ENCODE measurements around the gene HP1BP3. TPM values are rescaled to one million over a fixed set of nuclear protein-coding genes. Genes with fewer than 3 reads are reported as not detected.

The HP1BP3 gene
- polyA plus RNA-seq, 3 donors = 51.6 to 108 (median 70.0) TPM

DNA sequence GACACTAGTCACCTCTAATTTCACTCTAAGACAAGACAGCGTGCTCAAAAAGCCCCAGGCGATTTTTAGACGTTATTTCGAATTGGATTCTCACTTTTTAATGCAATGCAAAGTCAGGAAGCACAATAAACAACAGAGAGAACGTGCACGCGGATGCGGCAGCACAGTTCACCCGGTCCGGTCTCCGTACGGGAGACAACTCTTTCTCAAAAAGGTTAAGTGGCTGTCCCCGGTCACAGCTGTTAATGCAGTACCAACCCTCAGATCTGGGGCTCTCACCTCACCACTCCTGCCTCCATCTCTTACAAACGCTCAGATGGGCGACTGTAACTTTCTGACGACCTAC is 1.2 kb downstream of the HP1BP3 start:
- 0 to 1% (median 1%) methylated on average over 16 of the region's 16 CpGs for WGBS, 3 donors
- peak overlapping the region; percentile 19 for H3K27ac ChIP-seq (ENCODE audit: low read depth, low read length)

DNA sequence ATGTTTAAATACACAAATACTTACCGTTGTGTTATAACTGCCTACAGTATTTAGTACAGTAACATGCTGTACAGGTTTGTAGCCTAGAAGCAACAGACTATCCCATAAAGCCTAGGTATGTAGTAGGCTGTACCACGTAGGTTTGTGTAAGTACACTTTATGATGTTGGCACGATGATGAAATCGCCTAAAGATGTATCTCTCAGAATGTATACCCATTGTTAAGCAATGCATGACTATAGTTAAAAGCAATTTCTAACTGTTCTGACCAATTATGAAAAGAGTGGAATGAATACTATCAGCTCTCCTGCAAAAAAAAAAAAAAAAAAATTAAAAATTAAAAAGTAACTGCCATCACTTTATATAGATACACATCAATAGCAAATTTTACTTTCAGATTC is 11.4 kb downstream of the HP1BP3 start:
- H3K27ac ChIP-seq (ENCODE audit: low read depth, low read length) = no peak overlapping the region
- WGBS, 3 donors = 84 to 87% (median 86%) methylated on average over 4 of the region's 4 CpGs

DNA sequence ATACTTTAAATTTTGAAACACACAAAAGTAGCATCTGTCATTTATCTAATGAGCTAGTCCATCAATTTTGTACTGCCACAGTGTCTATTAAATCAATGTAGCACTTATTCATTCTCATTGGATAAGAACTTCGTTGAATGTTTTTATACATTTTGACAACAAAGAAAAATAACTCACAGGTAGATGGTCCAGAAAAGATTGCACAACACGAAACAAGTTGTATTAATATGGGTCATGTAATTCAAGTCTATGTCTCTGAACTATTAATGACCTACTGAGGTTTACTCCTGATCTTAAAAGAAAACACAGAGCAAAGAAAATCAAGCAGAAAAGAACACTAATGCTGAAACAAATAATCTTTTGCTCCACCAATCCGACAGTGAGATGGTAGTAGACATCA is 15.3 kb downstream of the HP1BP3 start:
- no peak overlapping the region for H3K27ac ChIP-seq (ENCODE audit: low read depth, low read length)
- WGBS, 3 donors = 80 to 95% (median 91%) methylated on average over 3 of the region's 3 CpGs

DNA sequence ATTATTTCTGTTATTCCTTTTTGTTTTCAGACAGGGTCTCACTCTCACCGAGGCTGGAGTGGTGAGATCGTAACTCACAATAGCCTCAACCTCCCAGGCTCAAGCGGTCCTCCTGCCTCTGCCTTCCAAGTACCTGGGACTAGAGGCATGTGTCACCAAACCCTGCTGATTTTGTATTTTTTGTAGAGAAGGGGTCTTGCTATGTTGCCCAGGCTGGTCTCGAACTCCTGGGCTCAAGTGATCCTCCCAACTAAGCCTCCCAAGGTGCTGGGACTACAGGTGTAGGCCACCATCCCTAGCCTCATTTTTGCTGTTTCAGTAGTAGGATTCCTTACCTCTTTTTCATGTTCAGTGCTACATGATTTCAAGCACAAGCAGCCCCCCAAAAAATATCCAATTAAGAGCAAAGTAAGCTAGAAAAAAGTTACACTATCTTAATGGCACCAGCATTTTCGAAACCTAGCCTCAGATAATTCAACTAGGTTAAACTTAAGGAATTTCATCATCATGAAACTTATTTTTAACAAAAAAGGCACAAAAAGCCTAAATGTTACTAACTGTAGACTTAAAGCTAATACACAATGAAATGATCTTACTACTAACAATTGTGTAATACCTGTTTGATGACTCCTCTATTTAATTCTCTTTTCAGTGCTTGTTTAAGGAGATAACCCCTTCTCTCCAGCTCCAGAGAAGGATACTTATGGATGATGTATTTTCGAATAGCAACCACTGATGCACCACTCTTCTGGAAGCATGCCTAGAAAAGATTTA is 16.6 kb downstream of the HP1BP3 start:
- H3K27ac ChIP-seq (ENCODE audit: low read depth, low read length) = no peak overlapping the region
- WGBS, 3 donors = 94 to 96% (median 95%) methylated on average over 6 of the region's 6 CpGs

DNA sequence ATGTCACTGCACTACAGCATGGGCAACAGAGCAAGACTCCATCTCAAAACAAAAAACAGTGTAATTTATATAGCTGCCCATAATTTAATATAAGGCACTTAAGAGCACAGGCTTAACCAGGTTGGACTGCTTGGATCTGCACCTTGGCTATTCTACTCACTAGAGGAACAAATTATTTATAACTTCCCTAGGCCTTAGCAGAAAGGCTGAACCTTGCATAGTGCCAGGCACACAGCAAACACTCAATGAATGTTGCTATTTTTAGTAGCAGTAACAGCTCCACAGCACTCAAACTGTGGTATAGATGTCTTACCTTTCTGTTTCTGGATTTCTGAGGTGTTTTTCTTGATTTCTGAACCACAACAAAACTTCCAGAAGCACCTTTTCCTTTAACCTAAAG is 19.8 kb downstream of the HP1BP3 start:
- no peak overlapping the region for H3K27ac ChIP-seq (ENCODE audit: low read depth, low read length)

DNA sequence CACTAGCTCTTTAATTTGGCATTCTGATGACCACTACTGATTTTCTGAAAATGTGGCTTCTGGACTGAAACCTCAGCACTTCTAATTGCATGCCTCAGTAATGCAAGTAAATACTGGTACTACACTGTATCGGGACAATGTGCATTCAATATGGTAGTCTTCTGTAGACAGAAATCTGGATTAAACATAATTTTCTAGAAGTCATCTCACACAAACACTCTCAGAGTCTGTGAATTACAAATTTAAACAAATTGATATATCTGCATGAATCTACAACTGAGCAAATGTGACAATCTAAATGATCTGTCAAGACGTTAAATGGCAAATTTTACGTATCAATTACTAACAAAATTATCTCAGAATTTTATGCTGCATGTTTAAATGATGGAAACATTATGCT is 23.7 kb downstream of the HP1BP3 start:
- H3K27ac ChIP-seq (ENCODE audit: low read depth, low read length) = no peak overlapping the region
- WGBS, 3 donors = 85 to 96% (median 95%) methylated on average over 3 of the region's 3 CpGs

DNA sequence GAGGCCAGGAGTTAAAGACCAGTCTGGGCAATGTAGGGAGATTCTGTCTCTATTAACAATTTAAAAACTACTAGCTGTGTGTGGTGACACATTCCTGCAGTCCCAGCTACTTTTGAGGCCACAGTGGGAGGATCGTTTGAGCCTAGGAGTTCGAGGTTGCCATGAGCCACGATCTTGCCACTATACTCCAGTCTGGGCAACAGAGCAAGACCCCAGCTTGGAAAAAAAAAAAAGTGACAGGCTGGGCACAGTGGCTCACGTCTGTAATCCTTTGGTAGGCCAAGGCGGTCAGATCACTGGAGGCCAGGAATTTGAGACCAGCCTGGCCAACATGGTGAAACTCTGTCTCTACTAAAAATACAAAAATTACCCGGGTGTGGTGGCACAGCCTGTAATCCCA is 26.8 kb downstream of the HP1BP3 start:
- no peak overlapping the region for H3K27ac ChIP-seq (ENCODE audit: low read depth, low read length)
- WGBS, 3 donors = 94 to 96% (median 94%) methylated on average over 6 of the region's 6 CpGs

DNA sequence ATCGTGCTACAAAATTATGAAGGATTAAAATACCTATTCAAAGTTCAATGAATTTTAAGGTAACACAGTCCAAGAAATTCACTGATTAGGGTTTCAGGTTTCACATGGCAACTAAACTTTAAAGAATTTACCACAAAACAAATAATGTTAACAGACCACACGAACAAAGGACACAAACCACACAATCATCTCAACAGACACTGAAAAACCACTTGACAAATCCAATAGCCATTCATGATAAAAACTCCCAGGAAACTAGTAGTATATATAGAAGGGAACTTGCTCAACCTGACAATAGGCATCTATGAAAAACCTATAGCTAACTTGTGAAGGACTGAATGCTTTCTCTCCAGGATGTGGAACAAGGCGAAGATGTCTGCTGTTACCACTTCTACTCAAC is 33.5 kb downstream of the HP1BP3 start:
- H3K27ac ChIP-seq (ENCODE audit: low read depth, low read length) = no peak overlapping the region
- WGBS, 3 donors = 87 to 92% (median 91%) methylated on average over 3 of the region's 3 CpGs

DNA sequence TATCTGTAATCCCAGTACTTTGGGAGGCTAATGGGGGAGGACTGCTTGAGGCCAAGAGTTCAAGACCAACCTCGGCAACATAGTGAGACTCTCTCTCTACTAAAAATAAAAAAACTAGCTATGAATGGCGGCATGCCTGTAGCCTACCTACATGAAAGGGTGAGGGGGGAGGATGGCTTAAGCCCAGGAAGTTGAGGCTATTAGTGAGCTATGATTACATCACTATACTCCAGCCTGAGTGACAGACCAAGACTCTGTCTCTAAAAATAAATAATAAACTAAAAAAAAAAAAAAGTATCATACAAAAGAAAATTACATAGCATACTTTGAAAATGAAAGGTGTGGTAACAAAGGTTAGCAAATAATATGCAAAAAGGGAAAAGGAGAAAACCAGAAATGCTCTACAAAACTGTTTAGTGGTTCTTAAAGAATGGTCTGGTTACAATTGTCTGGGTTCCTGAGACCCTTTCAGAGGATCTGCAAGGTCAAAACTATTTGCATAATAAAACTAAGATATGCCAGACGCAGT is 35.6 kb downstream of the HP1BP3 start:
- WGBS, 3 donors = 66 to 88% (median 86%) methylated on average over 3 of the region's 3 CpGs
- H3K27ac ChIP-seq (ENCODE audit: low read depth, low read length) = no peak overlapping the region

DNA sequence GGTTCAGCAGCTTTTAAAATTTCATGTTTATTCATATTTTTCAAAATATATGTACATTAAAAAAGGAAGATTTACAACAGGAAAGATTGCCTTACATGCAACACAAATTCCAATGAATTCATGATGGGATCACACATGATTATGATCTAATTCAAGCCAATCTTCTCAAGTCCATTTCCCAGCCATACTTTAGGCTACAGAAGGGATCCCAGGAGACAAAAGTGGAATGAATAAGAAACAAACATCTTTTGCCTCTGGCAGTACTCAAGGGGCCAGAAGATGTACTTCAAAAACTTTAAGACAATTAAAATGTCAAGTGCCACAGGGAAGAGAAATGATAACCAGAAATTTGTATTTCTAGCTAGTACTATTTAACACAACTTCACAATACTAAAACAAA is 44.4 kb downstream of the HP1BP3 start:
- H3K27ac ChIP-seq (ENCODE audit: low read depth, low read length) = no peak overlapping the region

DNA sequence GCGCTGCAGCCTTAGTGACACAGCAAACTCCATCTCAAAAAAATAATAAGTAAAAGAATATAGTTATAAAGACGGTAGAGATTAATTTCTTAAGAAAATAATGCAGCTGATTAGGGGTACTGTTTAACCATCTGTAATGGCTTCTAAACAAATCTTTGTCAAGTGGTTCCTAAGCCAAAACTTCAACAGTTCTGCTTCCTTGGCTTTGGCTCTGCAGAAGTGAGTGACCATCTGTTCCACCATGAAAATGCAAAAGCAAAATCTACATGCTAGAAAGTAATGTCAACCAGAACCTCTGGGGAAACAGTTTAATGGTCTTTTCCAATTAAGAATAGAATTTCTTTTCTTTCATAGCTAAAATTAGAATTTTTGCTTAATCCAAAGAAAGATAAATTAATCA is 46.3 kb downstream of the HP1BP3 start:
- 72 to 94% (median 81%) methylated on average over 2 of the region's 2 CpGs for WGBS, 3 donors

DNA sequence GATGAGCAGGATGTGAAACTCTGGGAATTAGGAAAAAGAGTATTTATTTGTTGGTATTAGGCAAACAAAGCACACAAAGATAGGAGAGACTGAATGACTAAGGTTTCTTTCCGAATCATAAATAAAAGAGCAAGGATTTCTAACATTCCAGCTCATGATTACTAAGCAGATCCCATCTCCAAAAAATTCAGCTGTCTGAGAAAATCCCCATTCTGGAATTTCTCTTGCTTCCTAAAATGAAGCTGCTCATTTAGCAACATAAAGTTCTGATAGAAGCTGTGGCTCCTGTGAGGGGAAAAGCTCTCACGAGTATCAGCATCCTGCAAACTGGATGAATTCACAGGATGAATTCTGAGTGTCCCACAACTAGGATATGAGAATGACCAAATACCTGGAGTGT is 47.9 kb downstream of the HP1BP3 start:
- WGBS, 3 donors = 72 to 87% (median 77%) methylated on average over 2 of the region's 2 CpGs
- no peak overlapping the region for H3K27ac ChIP-seq (ENCODE audit: low read depth, low read length)

More for the DNA sequence above, 46.3 kb downstream of the HP1BP3 start:
- H3K27ac ChIP-seq (ENCODE audit: low read depth, low read length) = no peak overlapping the region

DNA sequence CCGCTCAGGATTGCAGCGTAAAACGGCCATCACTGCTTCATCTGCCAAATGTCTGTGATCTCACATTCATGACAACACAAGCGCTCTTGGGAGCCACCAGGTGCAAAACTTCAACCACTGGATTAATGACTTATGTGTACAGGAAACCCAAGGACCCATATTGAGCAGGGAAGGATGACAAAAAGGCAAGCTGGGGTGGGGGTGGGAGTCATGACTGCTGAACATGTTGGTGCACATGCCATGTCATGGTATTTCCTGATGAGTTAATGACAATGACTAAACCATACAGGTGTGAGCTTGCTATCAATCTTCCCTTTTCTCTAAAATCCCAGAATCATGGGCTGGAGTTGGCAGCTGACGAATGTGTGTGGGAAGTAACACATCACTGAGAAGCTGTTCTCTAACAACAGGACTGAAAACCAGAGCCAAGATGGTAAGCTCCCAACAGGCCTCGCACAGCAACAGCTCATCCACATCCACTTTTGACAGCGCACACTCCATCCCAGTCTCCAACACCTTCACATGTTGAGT is 51.5 kb downstream of the HP1BP3 start:
- 83 to 87% (median 86%) methylated on average over 7 of the region's 7 CpGs for WGBS, 3 donors
- H3K27ac ChIP-seq (ENCODE audit: low read depth, low read length) = no peak overlapping the region

DNA sequence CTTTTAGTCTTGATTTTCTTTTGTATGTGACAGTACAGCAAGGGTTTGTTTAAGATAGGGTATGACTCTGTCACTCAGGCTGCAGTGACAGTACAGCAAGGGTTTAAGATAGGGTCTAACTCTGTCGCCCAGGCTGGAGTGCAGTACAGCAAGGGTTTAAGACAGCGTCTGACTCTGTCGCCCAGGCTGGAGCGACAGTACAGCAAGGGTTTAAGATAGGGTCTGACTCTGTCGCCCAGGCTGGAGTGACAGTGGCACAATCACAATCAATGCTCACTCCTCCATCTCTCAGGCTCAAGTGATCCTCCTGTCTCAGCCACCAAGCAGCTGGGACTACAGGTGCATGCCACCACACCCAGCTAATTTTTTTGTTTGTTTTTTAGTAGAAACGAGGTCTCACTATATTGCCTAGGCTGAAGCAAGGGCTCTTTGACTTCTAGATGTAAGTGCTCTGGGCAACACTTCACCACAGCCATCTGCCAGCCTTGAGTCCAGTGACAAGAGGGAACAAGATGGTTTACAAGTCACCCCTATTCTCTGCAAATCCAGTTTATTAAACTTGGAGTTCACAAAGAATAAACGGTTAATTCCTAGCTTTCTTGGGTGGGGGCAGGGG is 53.6 kb downstream of the HP1BP3 start:
- WGBS, 3 donors = 21 to 27% (median 25%) methylated on average over 7 of the region's 7 CpGs
- no peak overlapping the region for H3K27ac ChIP-seq (ENCODE audit: low read depth, low read length)

DNA sequence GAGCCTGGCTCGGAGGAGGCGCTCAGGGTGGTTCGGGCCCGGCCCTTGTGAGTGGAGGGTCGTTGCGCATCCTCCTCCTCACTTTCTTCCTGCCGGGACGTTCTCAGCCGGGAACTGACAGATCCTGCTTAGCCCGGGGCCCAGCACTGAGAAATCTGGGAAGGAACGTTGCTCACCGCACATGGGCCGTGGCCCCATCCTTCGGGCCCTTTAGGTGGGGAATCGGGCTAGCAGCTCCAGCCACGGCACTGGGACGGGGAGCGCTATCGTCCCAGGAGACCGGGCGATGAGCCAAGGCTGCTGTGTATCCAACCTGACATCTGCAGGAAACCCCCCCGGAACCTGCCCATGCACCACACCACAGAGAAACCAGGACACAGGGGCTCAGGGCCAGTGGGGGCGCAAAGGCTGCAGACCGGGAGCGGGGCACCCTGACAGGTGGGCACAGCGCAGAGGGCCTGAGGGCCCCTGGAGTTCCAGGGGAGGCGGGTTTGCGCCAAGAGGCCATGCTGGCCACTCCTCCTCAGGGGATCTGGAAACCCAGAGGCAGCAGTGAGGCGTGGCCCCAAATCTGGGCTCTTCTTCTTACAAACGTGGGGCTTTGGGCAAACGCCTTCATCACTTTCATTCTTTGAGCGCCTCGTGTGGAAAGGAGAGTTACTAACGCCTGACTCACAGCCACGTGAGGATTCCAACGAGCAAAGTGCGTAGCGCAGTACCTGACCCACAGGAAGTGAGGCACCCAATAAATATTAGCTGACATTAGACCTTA is 54.3 kb downstream of the HP1BP3 start, which contains the start of gene SH2D5:
Gene SH2D5, minus strand, starts transcription at position 116 of the 772 bp plus-strand sequence. CDS start 4,659 bp downstream, outside the sequence.
- H3K27ac ChIP-seq (ENCODE audit: low read depth, low read length) = no peak within 1 kb of the TSS
- WGBS, 3 donors = 1 to 2% (median 1%) methylated on average over 38 of the region's 38 CpGs

DNA sequence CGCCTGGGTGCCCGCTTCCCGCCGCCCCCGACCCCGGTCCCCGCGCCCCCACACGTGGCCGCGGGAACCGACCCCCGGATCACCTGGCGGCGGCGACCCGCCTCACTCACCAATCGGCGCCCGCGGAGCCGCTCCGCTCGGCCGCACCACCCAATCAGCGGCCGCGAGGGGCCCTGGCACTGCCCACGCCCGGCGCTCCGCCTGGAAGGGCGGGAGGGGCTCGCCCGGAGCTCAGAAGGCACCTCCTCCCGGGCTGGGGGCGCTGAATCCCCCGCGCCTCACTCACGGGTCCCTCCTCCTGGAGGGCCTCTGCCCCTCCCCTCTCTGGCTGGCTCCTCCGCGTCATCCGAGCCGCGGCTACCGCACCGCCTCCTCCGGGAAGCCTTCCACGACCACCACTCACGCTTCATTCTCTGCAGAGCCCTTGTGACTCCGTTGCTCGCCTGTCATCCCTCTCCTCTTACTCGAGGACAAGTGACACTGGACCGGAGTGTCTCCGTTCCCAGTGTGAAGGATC is 55.0 kb downstream of the HP1BP3 start:
- no peak overlapping the region for H3K27ac ChIP-seq (ENCODE audit: low read depth, low read length)
- WGBS, 3 donors = 0 to 2% (median 1%) methylated on average over 31 to 55 of the region's 55 CpGs

DNA sequence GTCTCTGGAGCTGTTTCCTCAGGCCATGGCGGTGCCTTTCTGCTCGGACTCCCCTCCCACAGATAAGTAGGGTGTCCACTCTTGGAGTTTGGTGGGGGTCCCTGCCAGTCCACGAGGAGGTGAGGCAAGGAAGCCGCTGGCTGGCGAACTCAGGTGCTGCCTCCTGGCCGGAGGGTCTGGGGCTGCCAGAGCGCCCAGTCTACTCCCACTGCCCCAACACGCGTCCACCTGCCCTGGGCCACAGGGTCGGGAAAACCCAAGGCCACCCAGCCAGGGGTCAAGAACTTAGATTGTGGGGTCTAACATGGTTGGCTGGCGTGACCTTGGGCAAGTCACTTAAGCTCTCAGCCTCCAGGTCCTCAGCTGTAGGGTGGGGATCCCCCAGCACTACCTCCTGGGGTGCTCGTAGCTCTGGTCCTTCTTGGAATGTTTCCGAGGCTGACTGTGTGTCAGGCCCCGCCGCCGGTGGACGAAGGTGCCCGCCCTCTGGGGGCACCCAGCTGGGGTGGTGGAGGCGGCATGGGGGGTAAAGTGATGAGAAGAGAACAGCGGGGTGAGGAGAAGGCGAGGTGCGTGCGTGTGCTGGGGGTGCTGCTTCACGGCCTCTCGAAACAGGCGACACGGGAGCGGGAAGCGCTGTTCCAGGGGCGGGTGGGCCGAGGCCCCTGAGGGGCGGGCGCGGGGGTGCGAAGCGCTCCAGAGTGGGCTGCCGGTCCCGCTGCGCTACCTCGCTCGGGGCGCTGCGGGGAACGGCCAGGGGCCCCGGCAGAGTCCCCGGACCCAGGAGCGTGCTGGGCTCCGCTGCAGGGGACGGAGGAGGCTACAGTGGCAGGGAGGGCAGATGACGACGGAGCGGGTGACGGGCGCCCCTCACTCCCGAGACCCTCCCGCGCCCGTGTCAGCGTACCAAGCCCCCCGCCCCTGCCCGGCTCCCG is 55.8 kb downstream of the HP1BP3 start:
- H3K27ac ChIP-seq (ENCODE audit: low read depth, low read length) = no peak overlapping the region
- 15 to 32% (median 20%) methylated on average over 28 to 62 of the region's 62 CpGs for WGBS, 3 donors

DNA sequence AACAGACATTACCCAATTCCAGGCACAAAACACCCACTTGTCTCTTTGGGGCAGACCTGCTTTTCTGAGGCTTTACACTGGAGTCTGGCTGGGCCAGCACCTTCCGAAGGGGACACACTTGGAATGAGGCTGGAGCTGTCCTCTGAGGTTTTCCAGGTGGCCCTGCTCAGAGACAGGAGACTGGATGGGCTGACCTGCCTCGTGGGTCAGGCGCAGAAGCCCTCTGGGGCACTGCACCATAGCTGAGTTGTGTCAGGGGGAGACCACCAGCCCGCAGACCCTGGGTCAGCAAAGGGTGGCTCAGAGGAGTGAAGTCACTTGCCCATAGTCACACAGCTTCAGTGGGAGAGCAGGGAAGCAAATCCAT is 56.4 kb downstream of the HP1BP3 start:
- WGBS, 3 donors = 36 to 54% (median 38%) methylated on average over 4 of the region's 4 CpGs
- no peak overlapping the region for H3K27ac ChIP-seq (ENCODE audit: low read depth, low read length)
